ENCODE results near the gene CFAP299.

DNA sequence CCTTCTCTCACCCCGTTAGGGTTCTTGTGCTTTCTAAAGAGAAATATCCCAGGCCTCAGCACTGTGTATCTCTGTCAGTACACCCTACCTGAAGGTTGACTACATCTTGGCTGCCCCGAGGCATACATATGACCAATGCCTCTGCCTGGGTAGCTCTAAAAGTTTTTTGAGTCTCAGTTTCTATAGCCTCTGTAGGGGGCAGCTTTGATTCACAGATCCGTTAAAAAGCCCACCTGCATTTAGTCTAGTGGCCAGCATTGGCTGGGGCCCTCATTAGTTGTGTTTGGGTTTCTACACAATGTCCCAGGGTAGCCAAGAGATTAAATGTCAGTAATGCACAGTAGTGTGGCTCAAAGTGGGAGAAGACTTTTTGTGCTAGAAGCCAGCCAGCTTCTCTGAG lies 151.1 kb downstream of the CFAP299 start:
- TF ChIP-seq EZH2 (optimal IDR thresholded peaks at IDR 0.05; ENCODE audit: low read depth, low read length) (no peak), EZH2phosphoT487 (IDR thresholded peaks at IDR 0.05; ENCODE audit: low read length) (no peak)
- TF ChIP-seq, protein P1, sequence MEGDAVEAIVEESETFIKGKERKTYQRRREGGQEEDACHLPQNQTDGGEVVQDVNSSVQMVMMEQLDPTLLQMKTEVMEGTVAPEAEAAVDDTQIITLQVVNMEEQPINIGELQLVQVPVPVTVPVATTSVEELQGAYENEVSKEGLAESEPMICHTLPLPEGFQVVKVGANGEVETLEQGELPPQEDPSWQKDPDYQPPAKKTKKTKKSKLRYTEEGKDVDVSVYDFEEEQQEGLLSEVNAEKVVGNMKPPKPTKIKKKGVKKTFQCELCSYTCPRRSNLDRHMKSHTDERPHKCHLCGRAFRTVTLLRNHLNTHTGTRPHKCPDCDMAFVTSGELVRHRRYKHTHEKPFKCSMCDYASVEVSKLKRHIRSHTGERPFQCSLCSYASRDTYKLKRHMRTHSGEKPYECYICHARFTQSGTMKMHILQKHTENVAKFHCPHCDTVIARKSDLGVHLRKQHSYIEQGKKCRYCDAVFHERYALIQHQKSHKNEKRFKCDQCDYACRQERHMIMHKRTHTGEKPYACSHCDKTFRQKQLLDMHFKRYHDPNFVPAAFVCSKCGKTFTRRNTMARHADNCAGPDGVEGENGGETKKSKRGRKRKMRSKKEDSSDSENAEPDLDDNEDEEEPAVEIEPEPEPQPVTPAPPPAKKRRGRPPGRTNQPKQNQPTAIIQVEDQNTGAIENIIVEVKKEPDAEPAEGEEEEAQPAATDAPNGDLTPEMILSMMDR (IDR thresholded peaks at IDR 0.05; ENCODE audit: low read length) = no peak

Measured in MM.1S (cell line).